SH-SY5Y (cell line): Measurements from ENCODE around the gene LTBP1.

Experiments
- GATA2 ChIP-seq: IDR thresholded peaks from 2 replicates; pipeline ENCODE4 v1.6.1; 2011; ENCODE audit warnings: mild to moderate bottlenecking, low read depth, low read length
- GATA3 ChIP-seq: IDR thresholded peaks from 2 replicates; pipeline ENCODE4 v1.6.1; 2011; ENCODE audit warnings: low read depth, mild to moderate bottlenecking, low read length, moderate library complexity

DNA sequence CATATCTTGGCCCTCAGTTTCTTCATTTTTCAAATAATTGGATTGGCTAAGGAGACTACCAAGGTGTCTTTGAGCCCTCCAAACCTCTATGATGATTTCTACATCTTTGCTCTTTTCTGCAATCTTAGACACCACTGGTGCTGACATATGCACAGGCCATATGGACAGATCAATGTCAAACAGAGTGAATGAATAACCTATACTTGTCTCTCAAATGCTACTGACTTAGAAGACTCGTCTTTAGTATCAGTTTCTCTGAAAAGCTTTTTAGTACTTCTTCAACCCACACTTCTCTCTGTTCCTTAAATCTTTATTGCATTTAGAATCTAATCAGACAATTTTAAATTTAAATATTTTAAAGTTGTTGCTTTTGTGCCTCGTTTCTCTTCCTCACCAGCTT lies 258.2 kb downstream of the LTBP1 start:
- no peak for TF ChIP-seq GATA3
- no peak for TF ChIP-seq GATA2
